GM21360 (cell line): ENCODE measurements around the gene ANO10.
"Not testable (repeated sequence)": the region's sequence is repeated elsewhere in the genome, so short reads cannot be mapped to it uniquely, and the experiment has no call there.

Experiments used
- ATAC-seq: cut with Tn5 transposase; IDR thresholded peaks from one replicate; pipeline ENCODE4 v1.9.1; 2021; ENCODE audit warnings: mild to moderate bottlenecking, moderate library complexity; ENCODE audit not compliant: unreplicated experiment

ANO10 gene

GRCh38 chr3:43379343-43379742, 242.5 kb downstream of the ANO10 start:
- no peak for ATAC-seq

DNA sequence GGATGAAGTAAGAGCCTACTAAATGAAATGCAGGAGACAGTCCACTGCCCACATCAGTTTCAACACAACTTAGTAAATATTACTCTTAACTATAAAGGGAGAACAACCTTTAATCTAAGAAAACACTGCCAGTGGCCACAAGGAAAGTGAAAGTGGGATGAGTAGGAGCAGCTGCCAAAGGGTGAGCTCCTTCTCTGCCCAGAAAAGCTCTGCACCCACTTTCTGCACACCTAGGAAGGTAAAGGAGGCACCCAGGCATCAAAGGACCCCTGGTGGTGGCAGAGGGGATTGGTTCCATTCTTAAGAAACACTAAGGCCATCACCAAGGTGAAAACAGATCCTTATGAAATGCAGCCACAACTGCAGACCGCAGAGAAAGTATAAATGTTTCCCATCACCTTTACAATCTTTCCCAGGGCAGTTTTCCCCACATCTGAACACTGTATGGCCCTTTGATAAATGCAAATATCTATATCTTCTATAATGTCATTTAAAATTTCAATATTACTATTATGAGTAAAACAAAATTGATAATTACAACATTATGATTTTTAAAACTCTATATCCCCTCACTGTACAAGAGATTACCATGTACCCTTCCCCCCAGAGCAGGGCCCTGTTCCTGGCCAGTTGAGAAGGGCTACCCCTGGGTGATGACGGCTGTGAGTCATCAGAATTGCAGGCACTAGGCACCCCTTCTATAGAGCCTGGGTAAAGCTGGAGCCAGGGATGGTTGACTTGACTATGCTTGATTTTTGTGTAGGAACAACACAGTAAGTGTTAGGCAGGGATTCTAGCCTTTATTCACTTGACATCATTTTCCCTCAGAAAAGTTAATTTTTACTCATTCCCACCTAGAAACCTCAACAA, 243.5 kb downstream of the ANO10 start:
- peak; percentile 59 for ATAC-seq

GRCh38 chr3:43373560-43373928, 248.3 kb downstream of the ANO10 start:
- no peak for ATAC-seq

DNA sequence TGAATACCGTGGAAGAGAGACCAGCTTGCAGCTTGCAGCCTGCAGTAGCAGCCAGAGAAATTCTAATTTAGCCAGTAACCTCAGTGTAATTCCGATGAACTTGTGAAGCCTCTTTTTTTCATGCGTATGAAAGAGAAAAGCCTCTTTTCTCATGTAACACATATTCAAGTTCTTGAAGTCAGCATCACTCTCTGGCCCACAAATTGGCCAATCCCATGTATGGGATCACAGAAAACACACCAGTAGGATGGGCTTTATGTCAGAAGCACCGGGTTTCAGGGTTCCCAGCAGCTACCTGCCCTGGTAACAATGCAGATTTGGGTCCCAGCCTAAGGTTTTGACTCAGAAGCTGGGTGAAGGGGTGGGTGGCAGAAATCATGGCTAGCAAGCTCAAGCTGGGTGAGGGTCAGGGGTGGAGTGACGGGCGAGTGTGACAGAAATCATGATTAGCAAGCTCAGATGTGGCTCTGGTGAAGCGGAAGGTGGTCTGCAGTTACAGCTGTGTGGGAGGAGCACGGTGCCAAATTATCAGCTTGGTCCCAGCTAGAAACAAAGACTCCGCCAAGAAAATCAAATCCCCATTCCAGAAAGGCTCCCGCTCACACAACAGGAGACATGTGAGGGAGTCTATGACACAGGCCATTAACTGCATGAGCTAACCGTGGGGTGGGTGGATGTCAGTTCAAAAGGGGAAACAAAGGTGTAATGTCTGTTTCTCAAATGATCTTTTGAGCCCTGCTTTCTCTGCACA, 248.8 kb downstream of the ANO10 start:
- ATAC-seq, result no peak

GRCh38 chr3:43372007-43372740, 249.6 kb downstream of the ANO10 start:
- ATAC-seq, result no peak

DNA sequence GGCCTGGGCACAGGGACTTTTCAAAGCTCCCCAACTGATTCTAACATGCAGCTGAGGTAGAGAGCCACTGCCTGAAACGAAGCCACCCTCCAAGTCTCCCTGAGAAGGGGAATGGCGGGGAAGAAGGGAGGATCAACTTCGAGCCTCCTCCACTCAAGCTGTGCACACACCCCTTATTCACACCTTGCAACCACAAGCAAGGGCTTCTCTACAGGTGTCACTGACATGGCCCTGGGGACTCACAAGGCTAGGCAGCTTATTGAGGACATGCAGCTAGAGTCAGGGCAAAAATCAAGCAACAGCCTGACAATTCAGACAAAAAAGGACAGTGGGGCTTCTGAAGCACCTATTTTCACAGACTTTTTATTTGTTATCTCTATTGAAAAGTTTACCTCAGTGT, 250.3 kb downstream of the ANO10 start:
- no peak for ATAC-seq

GRCh38 chr3:43370293-43370980, 251.4 kb downstream of the ANO10 start:
- ATAC-seq, result no peak

DNA sequence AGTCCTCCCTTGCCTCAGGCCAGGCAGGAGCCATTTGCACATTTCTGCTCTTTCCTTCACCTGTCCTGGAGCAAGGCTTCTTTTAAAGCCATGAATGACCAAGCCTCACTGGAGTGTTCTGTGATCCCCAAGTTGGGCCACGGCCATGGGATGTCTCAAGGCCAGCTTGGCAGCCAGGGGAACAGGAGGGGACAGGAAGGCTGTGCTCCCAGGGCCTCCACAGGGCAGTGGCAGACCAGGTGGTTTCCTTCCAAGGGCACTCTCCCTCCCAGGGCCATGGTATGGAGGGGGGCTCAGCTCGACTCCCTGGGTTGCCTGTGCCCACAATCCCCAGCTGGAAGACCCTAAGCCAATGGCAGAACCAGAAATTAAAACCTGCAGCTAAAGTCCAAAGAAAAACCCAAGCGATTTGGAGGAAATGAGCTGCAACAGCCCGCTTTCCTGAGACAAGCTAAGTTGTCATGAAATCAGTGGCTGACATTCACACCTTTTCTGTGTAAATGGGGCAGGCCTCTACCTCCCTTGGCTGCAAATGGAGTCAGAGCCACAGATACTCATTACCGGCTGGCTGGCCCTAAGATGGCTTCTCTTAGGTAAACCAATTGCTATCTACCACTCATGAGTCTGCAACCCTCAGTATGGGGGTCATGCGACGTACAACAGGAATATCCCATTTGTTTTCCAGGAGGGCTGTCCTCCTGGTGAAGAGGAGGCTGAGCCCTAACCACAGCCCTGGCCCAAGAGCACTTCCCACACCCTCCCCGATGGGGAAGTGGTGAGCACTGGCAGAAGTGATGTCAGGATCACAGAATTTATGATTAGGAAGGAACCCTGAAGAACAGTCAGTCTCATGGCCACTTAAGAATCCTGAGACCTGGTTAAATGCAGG, 252.2 kb downstream of the ANO10 start:
- no peak for ATAC-seq

DNA sequence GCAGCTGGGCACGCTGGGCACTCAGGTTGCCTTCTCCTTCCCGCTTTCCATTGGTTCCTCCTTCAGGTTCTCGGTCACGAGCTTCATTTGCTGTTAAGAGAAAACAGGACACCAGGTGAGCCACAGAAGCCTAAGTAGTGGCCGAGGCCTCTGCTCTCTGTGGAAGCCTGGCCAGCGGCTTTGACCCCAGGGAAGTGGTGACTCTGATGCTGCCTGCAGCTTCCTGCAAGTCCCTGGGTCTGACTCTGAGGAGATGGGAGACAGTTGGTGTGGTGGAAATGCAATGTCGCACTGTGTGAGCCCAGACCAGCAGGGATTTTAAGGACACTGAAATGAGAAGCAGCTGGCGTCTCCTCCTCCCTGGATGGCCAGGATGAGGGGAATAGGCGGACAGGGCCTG, 254.9 kb downstream of the ANO10 start:
- ATAC-seq, result no peak

GRCh38 chr3:43366481-43366880, 255.3 kb downstream of the ANO10 start:
- ATAC-seq, result no peak

DNA sequence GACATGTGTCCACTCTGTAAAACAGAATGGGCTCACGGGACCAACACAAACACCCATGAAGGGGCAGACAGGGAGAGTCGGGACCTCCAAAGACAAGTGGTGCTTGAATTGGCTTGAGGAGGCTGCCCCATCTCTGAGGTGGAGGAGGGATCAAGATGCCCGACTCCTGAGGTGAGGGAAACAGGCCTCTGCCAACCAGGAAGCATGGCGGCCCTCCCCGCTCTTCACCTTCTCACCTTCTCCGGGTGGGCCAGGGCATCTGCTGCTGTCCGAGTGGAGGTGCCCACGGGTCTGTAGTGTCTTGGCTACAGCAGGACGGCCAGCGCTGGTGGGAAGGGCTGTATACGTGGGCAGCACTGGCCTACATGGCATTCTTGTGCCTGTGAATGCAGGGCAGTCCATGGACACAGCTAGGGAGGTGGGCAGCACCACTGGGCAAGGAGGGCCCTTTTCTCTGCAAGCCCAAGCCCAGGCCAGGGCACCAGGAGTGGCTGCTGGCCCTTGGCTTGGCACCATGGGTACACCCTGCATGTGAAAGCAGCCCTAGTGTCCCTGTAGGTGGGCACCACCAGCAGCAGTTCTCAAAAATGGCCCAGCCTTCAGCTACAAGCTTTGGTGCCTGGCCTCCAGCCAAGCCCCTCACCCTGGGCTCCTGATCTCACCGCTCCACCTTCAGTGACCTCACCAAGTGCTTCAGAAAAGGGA, 256.1 kb downstream of the ANO10 start:
- ATAC-seq, result no peak

DNA sequence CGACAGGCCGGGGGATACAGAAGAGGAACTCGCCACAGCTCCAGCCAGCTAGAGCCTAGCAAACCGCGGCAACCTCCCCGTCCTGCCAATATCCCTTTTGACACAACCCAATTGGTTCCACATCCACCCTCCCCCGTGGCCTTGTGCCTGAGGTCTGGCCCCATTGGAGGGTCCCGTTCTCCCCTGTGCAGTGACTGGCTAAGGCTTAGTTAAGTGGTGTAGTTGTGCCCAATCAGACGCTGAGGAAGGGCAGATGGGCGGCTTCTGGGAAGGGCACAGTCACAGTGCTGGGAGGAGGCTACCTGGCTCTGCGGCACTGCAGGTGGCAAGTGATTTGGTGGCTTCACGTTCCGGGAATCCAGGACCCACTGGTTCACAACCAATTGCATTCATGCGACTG, 256.9 kb downstream of the ANO10 start:
- no peak for ATAC-seq

DNA sequence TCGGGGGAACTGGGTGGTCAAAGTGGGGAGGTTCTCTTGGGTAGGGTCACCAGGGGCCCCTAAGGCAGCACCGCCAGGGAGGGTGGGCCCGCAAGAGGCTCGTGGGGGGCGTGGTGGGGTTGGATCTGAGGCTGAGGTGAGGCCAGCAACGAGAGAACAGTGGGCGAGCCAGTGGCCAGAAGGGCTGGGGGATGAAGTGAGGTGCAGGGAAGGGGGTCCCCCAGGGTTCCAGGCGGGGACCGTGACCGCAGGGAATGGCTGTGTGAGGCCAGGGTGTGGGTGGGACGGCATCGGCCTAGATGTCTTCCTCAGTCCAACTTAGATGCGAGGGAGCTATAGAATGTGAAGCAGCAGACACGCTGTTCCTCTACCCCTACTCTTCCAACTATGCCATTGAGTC, 257.3 kb downstream of the ANO10 start:
- no peak for ATAC-seq

- ATAC-seq, result no peak
Measured at GRCh38 chr3:43363621-43364266, 258.1 kb downstream of the ANO10 start.

DNA sequence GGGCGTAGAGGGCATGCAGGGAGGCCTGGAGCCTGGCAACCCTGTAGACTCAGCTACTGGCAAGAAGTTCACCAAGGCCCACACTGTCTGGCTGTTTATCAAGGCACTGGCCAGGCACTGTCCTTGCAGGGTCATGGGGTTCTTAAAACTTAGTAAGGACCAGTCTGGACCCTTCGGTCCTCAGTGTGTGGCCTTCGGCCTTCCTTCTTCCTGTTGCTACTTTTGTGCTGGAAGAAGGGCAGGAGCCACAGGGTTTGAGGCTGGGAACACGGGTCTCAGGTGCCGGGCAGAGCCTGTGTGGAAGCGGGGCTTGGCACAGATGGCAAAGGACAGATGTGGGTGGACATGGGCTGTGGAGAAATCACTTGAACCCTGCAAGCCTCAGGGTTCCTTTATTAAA, 258.9 kb downstream of the ANO10 start:
- no peak for ATAC-seq

DNA sequence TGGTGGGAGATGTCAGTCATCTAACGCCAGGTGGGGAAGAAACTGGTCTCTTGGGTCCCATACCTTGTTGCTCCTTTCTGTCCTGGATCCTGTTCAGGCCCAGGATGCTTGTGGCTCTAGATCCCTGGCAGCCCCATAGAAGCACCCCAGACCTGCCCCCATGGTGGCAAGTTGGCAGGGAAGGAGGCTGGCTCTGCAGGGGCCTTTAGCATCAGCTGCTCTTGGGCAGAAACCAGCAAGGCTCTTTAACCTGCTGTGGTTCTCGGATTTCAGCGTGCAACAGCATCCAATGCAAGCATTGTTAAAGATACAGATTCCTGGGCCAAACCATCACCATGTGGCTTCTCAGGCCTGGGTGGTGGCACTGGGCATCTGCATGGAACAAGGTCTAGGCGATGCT, 259.6 kb downstream of the ANO10 start:
- no peak for ATAC-seq

GRCh38 chr3:43361077-43361476, 260.7 kb downstream of the ANO10 start:
- no peak for ATAC-seq

GRCh38 chr3:43356033-43356432, 265.8 kb downstream of the ANO10 start:
- ATAC-seq, result not testable (repeated sequence)
